ENCODE results near the gene CHRM4.

GRCh38 chr11:46381819-46382645 is 9.5 kb downstream of the CHRM4 start:
- TF ChIP-seq EZH2phosphoT487 (IDR thresholded peaks at IDR 0.05; ENCODE audit: borderline replicate concordance, low read depth, low read length), result no peak
- TF ChIP-seq CTCF (conservative IDR thresholded peaks at IDR 0.05; ENCODE audit: low read length), result no peak
